Ovary (tissue), 9 donors: ENCODE measurements around the gene PLEKHH1. TPM values are rescaled to one million over a fixed set of nuclear protein-coding genes. Genes with fewer than 3 reads are reported as not detected.

Experiments
- DNase-seq, 5 donors: peaks; one replicate each; pipeline ENCODE4 v3.0.0-alpha.2; 2019 to 2020
- H3K27ac ChIP-seq, 2 donors: fragments of 200-600 bp; one replicate each; pipeline versions ENCODE4 v1.5.1 to v1.8.0; 2019 to 2022
- H3K27me3 ChIP-seq: fragments of 200-600 bp; one replicate; pipeline ENCODE4 v1.8.0; 2022
- H3K36me3 ChIP-seq: fragments of 200-600 bp; sonication (generic); one replicate; pipeline ENCODE4 v1.5.1; 2019
- H3K4me1 ChIP-seq: one replicate; pipeline ENCODE4 v1.8.1; 2013; ENCODE audit warnings: mild to moderate bottlenecking, moderate library complexity; ENCODE audit not compliant: insufficient read depth
- H3K4me3 ChIP-seq: fragments of 200-600 bp; sonication (generic); one replicate; pipeline ENCODE4 v1.5.1; 2017
- H3K9me3 ChIP-seq, 2 donors: fragments of 200-600 bp in 1 of 2; sonication (generic) in 1 of 2; one replicate each; pipeline versions ENCODE4 v1.5.1 to v1.8.1; 2013 to 2019; ENCODE audit warnings: mild to moderate bottlenecking in 1 of 2, moderate library complexity in 1 of 2
- CTCF ChIP-seq, 3 donors: fragments of 450-650 bp in 2 of 3; fragments of 200-600 bp in 1 of 3; IDR thresholded peaks; one replicate each; pipeline versions ENCODE4 v1.5.1 to v1.8.0; 2016 to 2022; ENCODE audit warnings: antibody characterized with exemption in 3 of 3, mild to moderate bottlenecking in 1 of 3
- EP300 ChIP-seq: sonication (generic); formaldehyde crosslinking; IDR thresholded peaks from one replicate; pipeline ENCODE4 v1.6.1; 2017; ENCODE audit warnings: antibody characterized with exemption
- POLR2A ChIP-seq: fragments of 450-650 bp; IDR thresholded peaks from one replicate; pipeline ENCODE4 v1.6.1; 2017; ENCODE audit warnings: antibody characterized with exemption, mild to moderate bottlenecking, moderate library complexity
- WGBS, 3 donors: extraction: QIAGEN DNeasy Blood & Tissue Kit in 1 of 3; methylation state at CpG; one replicate each; pipeline versions ENCODE4 v1.1.5 to v1.1.7; 2013 to 2017; 5-methylcytosine and 5-hydroxymethylcytosine counted together
- intact Hi-C, 4 donors: fragments of 100-400 bp; cut with DNase I; formaldehyde crosslinking; loops; one replicate each; pipeline versions ENCODE4 v1.11.0 to v1.15.1; 2022 to 2023
- polyA plus RNA-seq, 2 donors: library from polyadenylated mRNA; stranded (reverse); fragments of 200-250 nt in 1 of 2; fragments of 350-450 nt in 1 of 2; fragmentation: Illumina TruSeq in 1 of 2; extraction: RNeasy Lipid Tissue Mini Kit (QIAGEN cat#74804) in 1 of 2; gene quantifications; one replicate each; pipeline ENCODE4 v1.2.3, GENCODE V29; 2013 to 2014
- total RNA-seq, 7 donors: library from RNA; depleted of rRNA in 2 of 7; stranded (reverse); fragments of >200 nt in 2 of 7; fragmentation: NEBNext Ultra II Directional in 3 of 7; extraction: Animal tissue kit (Norgen Biotek cat#: 25700) in 3 of 7; gene quantifications; one replicate each; pipeline versions ENCODE4 v1.1.0 to v1.2.4, GENCODE V29; 2016 to 2023
- donor health status: DM: no; HTN: no; CAD: no; lungs with moderate emphysema.
- donor health status: DM: no; HTN: no; CAD: no.
- donor health status: Bipolar disorder and iron deficiency.
- donor health status: DM: yes; HTN: yes; CAD: no.
- donor health status: DM: no; HTN: no; CAD: no.
- donor health status: DM: yes; HTN: yes; CAD: no.

The PLEKHH1 gene
- total and polyA plus RNA-seq, 9 donors: 0.78 to 15.7 (median 3.9) TPM

DNA sequence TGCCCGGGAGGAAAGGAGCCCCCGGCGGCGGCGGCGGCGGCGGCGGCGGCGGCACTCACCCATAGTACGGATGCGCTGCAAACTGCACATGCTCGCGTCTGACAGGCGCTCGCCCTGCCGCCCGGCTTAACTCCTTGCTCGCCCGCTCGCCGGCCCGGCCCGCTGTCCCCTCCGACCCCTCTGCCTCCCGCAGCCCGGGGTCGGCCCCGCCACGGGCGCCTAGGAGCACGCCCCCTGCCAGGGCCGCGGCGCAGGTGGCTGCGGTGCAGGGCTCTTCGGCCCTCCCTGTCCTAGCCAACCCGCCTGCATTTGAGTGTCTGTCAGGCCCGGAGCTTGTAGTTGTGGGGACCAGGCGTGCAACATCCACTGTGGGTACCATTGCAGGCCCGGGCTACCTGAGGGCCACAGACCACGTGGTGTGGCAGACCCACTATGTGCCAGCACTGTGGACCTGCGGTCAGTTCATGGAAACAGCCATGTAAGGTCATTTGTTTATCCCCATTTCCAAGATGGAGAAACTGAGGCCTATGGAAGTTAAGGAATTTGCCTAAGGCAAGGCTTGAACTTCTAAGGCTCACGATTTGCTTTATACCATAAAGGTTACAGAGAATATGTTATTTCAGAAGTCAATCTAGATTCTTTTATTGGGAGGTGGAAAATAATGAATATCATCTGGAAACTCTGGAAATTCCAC is 17.6 kb upstream of the PLEKHH1 start:
- intact Hi-C loops: no loop called here
- Histone ChIP-seq H3K4me3 (peak overlapping the region; percentile 97), H3K36me3 (no peaks in the 10 kb centered on the region), H3K27me3 (no peaks in the 10 kb centered on the region), H3K9me3 (no peaks in the 10 kb centered on the region), H3K27ac (no peak overlapping the region), H3K4me1 (peaks cover 2% of the 10 kb centered on the region)
- DNase-seq: peak in 1 of 5 donors; percentile 33
- TF ChIP-seq CTCF (IDR thresholded peaks at IDR 0.05): no peak
- no peak for TF ChIP-seq EP300
- TF ChIP-seq POLR2A: no peak
- 5 to 8% (median 5%) methylated on average over 32 to 45 of the region's 45 CpGs for WGBS, 3 donors

- Histone ChIP-seq H3K27ac (no peak overlapping the region), H3K4me1 (peaks cover 2% of the 10 kb centered on the region), H3K36me3 (no peaks in the 10 kb centered on the region), H3K27me3 (no peaks in the 10 kb centered on the region), H3K4me3 (no peak overlapping the region), H3K9me3 (no peaks in the 10 kb centered on the region)
- no peak for DNase-seq
- TF ChIP-seq CTCF (IDR thresholded peaks at IDR 0.05) (no peak), EP300 (no peak), POLR2A (no peak)
- intact Hi-C loops: no loop called here
- 26 to 66% (median 30%) methylated on average over 2 of the region's 2 CpGs for WGBS, 3 donors
These were observed 16.4 kb upstream of the PLEKHH1 start for GRCh38 chr14:67516676-67517075.

DNA sequence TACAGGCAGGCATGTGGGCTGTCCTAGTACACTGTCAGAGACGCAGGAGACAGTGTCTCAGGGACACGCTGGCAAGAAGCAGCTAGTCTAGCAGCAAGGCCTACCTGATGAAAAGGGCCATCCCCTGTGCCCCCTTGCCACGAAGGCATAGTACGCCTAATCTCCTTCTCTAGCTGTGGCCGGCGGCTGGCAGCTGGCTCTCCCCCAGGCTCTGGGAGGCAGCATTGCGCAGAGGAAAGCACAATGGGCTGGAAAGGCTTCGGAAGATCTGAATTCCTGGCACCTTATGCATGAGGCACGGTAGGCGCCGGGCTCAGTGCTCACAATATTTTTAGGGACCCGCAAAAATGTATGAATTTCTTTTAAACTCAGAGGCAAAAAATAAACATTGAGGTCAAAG is 16.0 kb upstream of the PLEKHH1 start:
- Histone ChIP-seq H3K36me3 (no peaks in the 10 kb centered on the region), H3K27ac (no peak overlapping the region), H3K4me1 (peaks cover 2% of the 10 kb centered on the region), H3K27me3 (no peaks in the 10 kb centered on the region), H3K4me3 (no peak overlapping the region), H3K9me3 (no peaks in the 10 kb centered on the region)
- intact Hi-C loops: no loop called here
- 26 to 34% (median 33%) methylated on average over 12 of the region's 12 CpGs for WGBS, 3 donors
- TF ChIP-seq EP300: no peak
- no peak for TF ChIP-seq CTCF (IDR thresholded peaks at IDR 0.05)
- no peak for TF ChIP-seq POLR2A
- DNase-seq: peak in 1 of 5 donors; percentile 23

- no peak for DNase-seq
- intact Hi-C loops: no loop called here
- TF ChIP-seq POLR2A: no peak
- TF ChIP-seq CTCF (IDR thresholded peaks at IDR 0.05): no peak
- TF ChIP-seq EP300: no peak
- H3K27ac ChIP-seq: no peak overlapping the region
- no peaks in the 10 kb centered on the region for H3K36me3 ChIP-seq
- no peak overlapping the region for H3K4me3 ChIP-seq
- H3K4me1 ChIP-seq: no peaks in the 10 kb centered on the region
- H3K9me3 ChIP-seq: no peaks in the 10 kb centered on the region
- no peaks in the 10 kb centered on the region for H3K27me3 ChIP-seq
- WGBS, 3 donors: 77 to 83% (median 81%) methylated on average over 5 of the region's 5 CpGs
These were observed 13.7 kb upstream of the PLEKHH1 start for GRCh38 chr14:67519406-67519805.
